HEK293 (cell line): Measurements from ENCODE around the gene WHRN.
A peak's percentile ranks its signal among the peaks of the same experiment; 100 is the strongest.

Source experiments
- CTCF ChIA-PET: fragments of 350-600 bp; formaldehyde crosslinking; extraction: SDS; loops from one replicate; lab custom pipeline; 2021; ENCODE audit warnings: antibody characterized with exemption; lab: Yijun Ruan, JAX
- POLR2A ChIA-PET: fragments of 300-600 bp; formaldehyde crosslinking; extraction: SDS; loops from one replicate; lab custom pipeline; 2020; ENCODE audit warnings: antibody characterized with exemption, inconsistent platforms; lab: Yijun Ruan, JAX
- H3K27ac ChIP-seq: fragments of 200-500 bp; sonication (Bioruptor generic); 2 replicates; pipeline ENCODE4 v1.5.1; 2014; ENCODE audit warnings: low read depth, low read length, control low read depth, inconsistent platforms; ENCODE audit errors: extremely low read depth
- H3K36me3 ChIP-seq, 2 experiments: fragments of 200-500 bp in 1 of 2; sonication (Bioruptor generic) in 1 of 2; 1 replicate in 1 of 2; 2 replicates in 1 of 2; pipeline ENCODE4 v1.5.1; 2014 to 2017; ENCODE audit warnings: inconsistent platforms in 2 of 2, low read length in 2 of 2; ENCODE audit not compliant: control insufficient read depth in 2 of 2, insufficient read depth in 1 of 2
- H3K4me1 ChIP-seq: fragments of 200-500 bp; sonication (Bioruptor generic); 2 replicates; pipeline ENCODE4 v1.5.1; 2014; ENCODE audit warnings: mild to moderate bottlenecking, low read length, inconsistent platforms; ENCODE audit not compliant: control insufficient read depth, insufficient read depth
- H3K4me3 ChIP-seq: 2 replicates; pipeline ENCODE4 v1.5.1; 2011; ENCODE audit warnings: low read depth, mild to moderate bottlenecking, control low read depth, low read length, moderate library complexity
- H3K9me3 ChIP-seq: fragments of 200-500 bp; sonication (Bioruptor generic); 2 replicates; pipeline ENCODE4 v1.5.1; 2014; ENCODE audit warnings: low read depth, low read length, inconsistent platforms; ENCODE audit not compliant: control insufficient read depth, insufficient read depth
- ATF2 ChIP-seq: fragments of 450-650 bp; formaldehyde crosslinking; IDR thresholded peaks from 2 replicates; pipeline ENCODE4 v1.5.1; 2016; ENCODE audit warnings: missing biosample characterization, missing genetic modification characterization, low read depth
- KLF1 ChIP-seq: fragments of 450-650 bp; formaldehyde crosslinking; IDR thresholded peaks from 2 replicates; pipeline ENCODE4 v1.5.1; 2016; ENCODE audit warnings: missing biosample characterization, missing genetic modification characterization
- KLF7 ChIP-seq: fragments of 450-650 bp; formaldehyde crosslinking; IDR thresholded peaks from 2 replicates; pipeline ENCODE4 v1.5.1; 2016; ENCODE audit warnings: missing biosample characterization, missing genetic modification characterization, borderline replicate concordance
- PRDM2 ChIP-seq: fragments of 450-650 bp; formaldehyde crosslinking; IDR thresholded peaks from 2 replicates; pipeline ENCODE4 v1.5.1; 2016; ENCODE audit warnings: missing biosample characterization, missing genetic modification characterization, borderline replicate concordance
- SETDB1 ChIP-seq: IDR thresholded peaks from one replicate; pipeline ENCODE4 v1.6.1; 2017; ENCODE audit warnings: mild to moderate bottlenecking, low read length, moderate library complexity, mixed read lengths; ENCODE audit not compliant: insufficient read length
- ZBTB7A ChIP-seq: fragments of 450-650 bp; formaldehyde crosslinking; IDR thresholded peaks from 2 replicates; pipeline ENCODE4 v1.5.1; 2016; ENCODE audit warnings: low read depth, missing biosample characterization, missing genetic modification characterization
- ZBTB8A ChIP-seq: fragments of 450-650 bp; formaldehyde crosslinking; IDR thresholded peaks from 2 replicates; pipeline ENCODE4 v1.5.1; 2016; ENCODE audit warnings: missing biosample characterization, missing genetic modification characterization
- ZIC2 ChIP-seq: fragments of 450-650 bp; formaldehyde crosslinking; IDR thresholded peaks from 2 replicates; pipeline ENCODE4 v1.5.1; 2016; ENCODE audit warnings: missing biosample characterization, missing genetic modification characterization
- ZNF221 ChIP-seq: fragments of 450-650 bp; formaldehyde crosslinking; IDR thresholded peaks from 2 replicates; pipeline ENCODE4 v1.5.1; 2017; ENCODE audit warnings: missing biosample characterization, missing genetic modification characterization, borderline replicate concordance
- ZNF248 ChIP-seq: fragments of 450-650 bp; formaldehyde crosslinking; IDR thresholded peaks from 2 replicates; pipeline ENCODE4 v1.5.1; 2017; ENCODE audit warnings: missing biosample characterization, missing genetic modification characterization
- ZNF292 ChIP-seq: fragments of 450-650 bp; formaldehyde crosslinking; IDR thresholded peaks from 2 replicates; pipeline ENCODE4 v1.5.1; 2016; ENCODE audit warnings: low read depth, missing biosample characterization, missing genetic modification characterization, borderline replicate concordance
- ZNF394 ChIP-seq: fragments of 450-650 bp; formaldehyde crosslinking; IDR thresholded peaks from 2 replicates; pipeline ENCODE4 v1.5.1; 2016; ENCODE audit warnings: missing biosample characterization, missing genetic modification characterization, mild to moderate bottlenecking, moderate library complexity, borderline replicate concordance
- ZNF473 ChIP-seq: fragments of 450-650 bp; formaldehyde crosslinking; IDR thresholded peaks from 2 replicates; pipeline ENCODE4 v1.5.1; 2017; ENCODE audit warnings: missing biosample characterization, missing genetic modification characterization
- ZNF510 ChIP-seq: fragments of 450-650 bp; formaldehyde crosslinking; IDR thresholded peaks from 2 replicates; pipeline ENCODE4 v1.5.1; 2018; ENCODE audit warnings: mild to moderate bottlenecking, missing genetic modification characterization, missing biosample characterization; ENCODE audit not compliant: insufficient replicate concordance
- ZNF513 ChIP-seq: fragments of 450-650 bp; IDR thresholded peaks from 2 replicates; pipeline ENCODE4 v1.5.1; 2018; ENCODE audit warnings: missing biosample characterization, missing genetic modification characterization
- ZNF664 ChIP-seq: fragments of 450-650 bp; formaldehyde crosslinking; IDR thresholded peaks from 2 replicates; pipeline ENCODE4 v1.5.1; 2016; ENCODE audit warnings: missing biosample characterization, missing genetic modification characterization
- ZNF747 ChIP-seq: fragments of 450-650 bp; formaldehyde crosslinking; IDR thresholded peaks from 2 replicates; pipeline ENCODE4 v1.5.1; 2016; ENCODE audit warnings: missing biosample characterization, missing genetic modification characterization
- ZNF785 ChIP-seq: fragments of 450-650 bp; formaldehyde crosslinking; IDR thresholded peaks from 2 replicates; pipeline ENCODE4 v1.5.1; 2016; ENCODE audit warnings: missing biosample characterization, missing genetic modification characterization
- ZNF791 ChIP-seq: fragments of 450-650 bp; formaldehyde crosslinking; IDR thresholded peaks from 2 replicates; pipeline ENCODE4 v1.5.1; 2016; ENCODE audit warnings: missing biosample characterization, missing genetic modification characterization
- TF ChIP-seq, protein P1 (sequence below): fragments of 450-650 bp; formaldehyde crosslinking; IDR thresholded peaks from 2 replicates; pipeline ENCODE4 v1.5.1; 2016; ENCODE audit warnings: missing biosample characterization, missing genetic modification characterization

Gene WHRN

DNA sequence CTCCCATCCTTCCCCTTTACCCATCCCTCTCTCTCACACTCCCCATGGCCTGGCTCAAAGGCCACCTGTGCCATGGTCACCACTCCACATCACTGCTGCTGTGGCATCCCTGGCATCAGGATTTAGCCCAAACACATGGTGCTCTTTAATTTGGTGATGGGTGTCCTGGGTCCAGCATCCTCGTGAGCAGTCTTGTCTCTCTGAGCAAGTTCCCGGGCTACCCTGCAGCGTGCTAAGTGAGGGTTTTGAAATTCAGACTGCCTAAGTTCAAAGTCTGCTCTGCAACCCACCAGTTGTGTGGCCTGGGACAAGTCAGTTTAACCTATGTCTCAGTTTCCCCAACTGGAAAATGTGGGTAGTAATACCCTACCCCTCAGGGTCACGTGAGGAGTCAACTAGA, 39.9 kb downstream of the WHRN start:
- Histone ChIP-seq H3K27ac (no peak overlapping the region), H3K9me3 (no peaks in the 10 kb centered on the region), H3K36me3 (peaks cover 0 to 5% of the 10 kb centered on the region in 2 experiments; a peak in 1 of 3 replicates), H3K4me3 (no peak overlapping the region), H3K4me1 (no peaks in the 10 kb centered on the region)
- TF ChIP-seq ZNF747 (tag by site-specific recombination) (no peak), ZNF248 (tag by site-specific recombination) (no peak), ZNF394 (tag by site-specific recombination) (no peak), ZBTB8A (tag by site-specific recombination) (no peak), SETDB1 (no peak), ZNF664 (tag by site-specific recombination) (no peak), PRDM2 (no peak), ZBTB7A (tag by site-specific recombination) (no peak), KLF7 (tag by site-specific recombination) (no peak), KLF1 (tag by site-specific recombination) (no peak), ZNF473 (no peak), ZNF221 (tag by site-specific recombination) (no peak), ZNF292 (no peak), ZNF791 (tag by site-specific recombination) (no peak), ZNF785 (tag by site-specific recombination) (no peak)
- TF ChIP-seq, protein P1, sequence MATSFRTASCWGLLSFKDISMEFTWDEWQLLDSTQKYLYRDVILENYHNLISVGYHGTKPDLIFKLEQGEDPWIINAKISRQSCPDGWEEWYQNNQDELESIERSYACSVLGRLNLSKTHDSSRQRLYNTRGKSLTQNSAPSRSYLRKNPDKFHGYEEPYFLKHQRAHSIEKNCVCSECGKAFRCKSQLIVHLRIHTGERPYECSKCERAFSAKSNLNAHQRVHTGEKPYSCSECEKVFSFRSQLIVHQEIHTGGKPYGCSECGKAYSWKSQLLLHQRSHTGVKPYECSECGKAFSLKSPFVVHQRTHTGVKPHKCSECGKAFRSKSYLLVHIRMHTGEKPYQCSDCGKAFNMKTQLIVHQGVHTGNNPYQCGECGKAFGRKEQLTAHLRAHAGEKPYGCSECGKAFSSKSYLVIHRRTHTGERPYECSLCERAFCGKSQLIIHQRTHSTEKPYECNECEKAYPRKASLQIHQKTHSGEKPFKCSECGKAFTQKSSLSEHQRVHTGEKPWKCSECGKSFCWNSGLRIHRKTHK (tag by site-specific recombination) = no peak
- ChIA-PET POLR2A (no interaction called here), CTCF (interaction anchor here (0.9 kb wide), 1 partner anchor 42 kb away, joined by 4 read pairs; no protein-coding TSS in a partner anchor)

- ChIA-PET POLR2A (no interaction called here), CTCF (interaction anchor here (0.6 kb wide), 2 partner anchors 44 to 510 kb away, joined by 3 read pairs; no protein-coding TSS in a partner anchor)
- Histone ChIP-seq H3K4me3 (no peak overlapping the region), H3K27ac (no peak overlapping the region), H3K9me3 (no peaks in the 10 kb centered on the region), H3K36me3 (peaks cover 0 to 5% of the 10 kb centered on the region in 2 experiments; a peak in 1 of 3 replicates), H3K4me1 (no peaks in the 10 kb centered on the region)
- TF ChIP-seq ZNF394 (tag by site-specific recombination) (no peak), ZNF510 (tag by site-specific recombination) (no peak), ZIC2 (no peak), ZNF513 (tag by site-specific recombination) (peak; percentile 93), ATF2 (tag by site-specific recombination) (peak; percentile 44; the same call in 1 of the 2 replicates)
Observed at GRCh38 chr9:114464281-114465051, 40.8 kb downstream of the WHRN start.
